ENCODE results near the gene ZFYVE9.

GRCh38 chr1:52192024-52192423 lies 50.1 kb downstream of the ZFYVE9 start:
- TF ChIP-seq MAX (CRISPR knock-in tag; IDR thresholded peaks at IDR 0.05) (no peak), EP300 (IDR thresholded peaks at IDR 0.05; ENCODE audit: low read length) (no peak), NFIX (CRISPR knock-in tag; IDR thresholded peaks at IDR 0.05; ENCODE audit: low read depth) (no peak), ZC3H11A (IDR thresholded peaks at IDR 0.05; ENCODE audit: low read depth, low read length) (no peak), ZNF274 (IDR thresholded peaks at IDR 0.05; ENCODE audit: borderline replicate concordance, low read depth, low read length) (no peak), HNRNPH1 (optimal IDR thresholded peaks at IDR 0.05; ENCODE audit: low read depth, low read length) (no peak), FOXJ3 (CRISPR knock-in tag; IDR thresholded peaks at IDR 0.05) (no peak)

Measured in K562 (cell line).